Dedifferentiated amniotic fluid mesenchymal stem cell (primary cell): ENCODE data around the gene PSMG3.

Experiments
- DNase-seq: peaks from one replicate; pipeline ENCODE4 v3.0.0-alpha.2; 2016; ENCODE audit errors: extremely low spot score

The PSMG3 gene

DNA sequence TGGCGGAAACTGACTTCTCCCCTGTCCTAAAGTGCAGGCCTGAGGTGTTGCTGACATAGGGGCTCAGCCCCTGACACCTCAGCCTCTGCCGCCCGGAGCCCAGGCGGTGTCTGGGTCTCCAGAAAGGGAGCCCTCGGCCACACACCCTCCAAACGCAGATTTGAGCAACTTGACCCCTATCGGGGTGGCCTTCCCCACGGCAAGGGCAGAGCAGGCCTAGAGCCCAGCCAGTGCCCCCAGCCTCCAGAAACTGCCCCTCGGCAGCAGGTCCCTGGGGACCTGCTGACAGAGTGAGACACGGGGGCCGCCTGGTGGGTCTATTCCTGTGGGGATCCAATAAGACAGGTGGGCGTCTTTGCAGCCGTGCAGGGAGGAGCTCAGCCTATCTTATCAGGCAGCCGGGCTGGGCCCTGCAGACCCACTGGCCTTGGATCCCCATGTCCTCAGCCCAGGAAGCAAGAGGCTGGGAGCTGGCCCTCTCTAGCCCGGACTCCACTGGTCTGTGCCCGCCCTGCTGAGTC is 24.9 kb downstream of the PSMG3 start:
- no peak for DNase-seq

DNA sequence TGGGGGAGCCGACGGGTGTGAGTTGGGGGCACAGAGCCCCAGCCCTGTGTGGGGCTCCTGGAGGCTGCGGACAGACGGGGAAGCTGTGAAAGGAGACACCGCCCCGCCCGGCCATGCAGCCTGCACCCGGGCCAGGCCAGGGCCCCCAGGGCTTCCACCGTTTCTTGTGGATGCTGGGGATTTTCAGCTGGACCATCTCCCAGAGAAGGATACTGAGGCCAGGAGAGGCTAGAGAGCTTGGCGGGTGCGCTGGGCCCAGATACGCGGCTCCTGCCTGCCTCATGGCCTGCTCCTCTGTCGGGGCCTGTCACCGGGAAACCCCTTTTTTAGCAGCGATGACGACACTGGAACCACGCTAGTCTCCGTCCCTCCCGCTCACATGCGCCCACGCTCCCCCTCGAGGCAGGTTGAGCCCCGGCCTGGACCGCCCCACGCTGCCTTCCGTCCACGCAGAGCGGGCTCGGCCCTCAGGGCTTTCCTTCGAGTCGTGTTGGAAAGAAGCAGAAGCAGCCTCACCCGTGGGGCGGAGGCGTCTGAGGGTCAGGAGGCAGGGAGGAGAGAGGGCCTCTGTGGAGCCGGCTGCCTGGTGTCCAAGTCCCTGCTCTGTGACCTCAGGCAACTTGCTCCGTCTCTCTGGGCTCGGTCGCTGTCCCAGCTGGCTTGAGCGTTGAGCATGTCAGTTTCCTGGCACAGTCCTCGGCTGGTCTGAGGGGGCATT is 25.5 kb downstream of the PSMG3 start:
- no peak for DNase-seq

DNA sequence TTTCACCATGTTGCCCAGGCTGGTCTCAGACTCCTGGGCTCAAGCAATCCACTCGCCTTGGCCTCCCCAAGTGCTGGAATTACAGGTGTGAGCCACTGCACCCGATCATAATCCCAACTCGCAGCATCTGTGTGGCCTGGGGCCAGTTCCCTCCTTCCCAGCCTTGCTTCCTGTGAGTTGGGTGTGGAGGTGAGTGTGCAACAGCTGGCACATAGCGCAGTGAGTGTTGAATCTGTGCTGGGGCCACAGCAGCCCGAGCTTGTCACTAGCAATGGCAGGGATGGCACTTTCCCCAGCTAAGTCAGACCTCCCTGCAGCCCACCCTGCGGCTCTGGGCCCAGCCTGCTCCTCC is 26.0 kb downstream of the PSMG3 start:
- DNase-seq: no peak

DNA sequence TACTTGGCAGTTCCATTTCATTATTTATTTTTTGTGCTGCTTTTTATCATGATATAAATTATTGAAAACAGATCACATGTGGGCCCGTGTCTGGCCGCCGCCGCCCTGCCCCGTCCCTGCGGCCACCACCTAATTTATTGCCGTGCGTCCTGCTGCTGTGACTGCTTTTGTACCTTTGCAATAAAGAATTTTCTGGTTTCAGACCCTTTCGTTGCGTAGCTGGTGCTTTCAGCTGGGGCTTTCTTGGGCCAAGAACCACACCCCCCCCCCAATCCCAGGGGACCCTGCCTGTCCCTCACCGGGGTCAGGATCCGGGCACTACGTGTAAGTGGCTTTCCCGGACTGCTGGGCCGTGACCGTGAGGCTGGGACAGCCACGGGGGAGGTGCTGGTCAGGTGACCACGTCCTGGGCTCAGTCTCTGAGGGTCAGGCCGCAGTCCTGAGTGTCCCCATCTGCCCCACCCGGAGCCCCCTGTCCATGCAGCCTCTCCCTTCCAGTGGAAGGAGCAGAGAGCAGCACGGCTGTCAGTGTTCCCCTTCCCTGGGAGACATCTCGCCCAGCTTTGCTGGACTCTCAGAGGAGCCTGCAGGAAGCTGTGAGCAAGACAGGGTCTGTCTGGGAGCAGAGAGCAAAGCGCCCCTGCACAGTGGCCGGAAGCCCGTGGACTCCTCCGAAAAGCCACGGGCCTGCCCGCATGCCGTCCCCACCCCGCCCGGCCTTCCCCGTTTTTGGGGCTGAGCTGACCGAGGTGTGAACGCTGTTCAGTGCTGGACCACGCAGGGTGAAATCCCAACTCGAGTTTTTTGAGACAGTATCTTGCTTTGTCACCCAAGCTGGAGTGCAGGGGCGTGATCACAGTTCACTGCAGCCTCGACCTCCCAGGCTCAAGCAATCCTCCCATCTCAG is 26.7 kb downstream of the PSMG3 start:
- DNase-seq: no peak

DNA sequence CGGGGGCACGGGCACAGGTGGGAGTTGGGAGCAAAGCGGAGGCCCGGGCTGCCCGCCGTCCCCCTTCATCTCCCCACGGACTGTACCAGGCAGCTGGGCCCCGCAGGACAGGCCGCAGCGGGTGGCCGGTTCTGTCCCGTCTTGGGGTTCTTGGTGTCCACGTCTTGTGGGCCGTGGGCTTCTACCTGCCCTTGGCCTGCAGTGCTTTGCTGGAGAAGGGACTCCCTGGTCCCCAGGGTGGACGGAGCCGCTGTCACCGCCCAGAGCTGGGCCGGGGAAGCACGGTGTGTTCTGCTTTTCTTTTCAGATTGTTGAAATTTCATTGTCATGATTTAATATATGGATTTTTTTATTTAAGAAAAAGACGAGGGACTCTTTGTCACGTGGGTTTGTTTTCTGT is 27.5 kb downstream of the PSMG3 start:
- DNase-seq: no peak

DNA sequence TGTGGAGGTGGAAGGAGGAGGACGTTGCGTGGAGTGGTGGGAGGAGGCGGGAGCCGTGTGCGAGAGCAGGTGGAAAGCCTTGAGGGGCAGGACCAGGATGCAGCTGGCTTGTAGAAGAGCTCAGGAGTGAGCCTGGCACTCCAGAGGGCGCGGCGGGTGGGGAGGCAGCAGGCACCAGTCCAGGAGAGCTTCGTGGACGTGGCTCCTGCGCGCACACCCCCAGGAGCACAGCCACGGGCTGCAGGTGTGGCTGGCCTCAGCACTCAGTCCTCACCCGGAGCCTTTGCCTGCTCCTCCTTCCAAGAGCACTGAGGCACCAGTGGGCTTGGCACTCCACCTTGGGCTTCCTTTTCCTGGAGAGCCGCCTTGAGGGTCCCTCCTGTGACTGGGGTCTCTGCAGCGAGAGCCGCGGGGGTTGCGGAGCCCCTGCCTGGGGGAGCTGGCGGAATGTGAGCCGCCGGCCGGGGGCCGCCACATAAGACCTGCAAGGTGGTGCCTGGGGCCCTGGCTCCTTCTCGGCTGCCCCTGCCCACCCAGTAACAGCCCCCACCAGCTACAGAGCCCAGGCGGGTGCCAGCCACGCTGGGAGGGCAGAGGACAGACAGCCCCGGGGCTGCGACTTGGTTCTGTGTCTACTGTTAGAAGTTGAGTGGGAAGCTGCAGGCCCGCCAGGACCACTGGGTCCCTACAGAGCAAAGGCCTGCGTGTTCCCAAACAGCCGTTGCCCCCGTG is 28.2 kb downstream of the PSMG3 start:
- no peak for DNase-seq

DNA sequence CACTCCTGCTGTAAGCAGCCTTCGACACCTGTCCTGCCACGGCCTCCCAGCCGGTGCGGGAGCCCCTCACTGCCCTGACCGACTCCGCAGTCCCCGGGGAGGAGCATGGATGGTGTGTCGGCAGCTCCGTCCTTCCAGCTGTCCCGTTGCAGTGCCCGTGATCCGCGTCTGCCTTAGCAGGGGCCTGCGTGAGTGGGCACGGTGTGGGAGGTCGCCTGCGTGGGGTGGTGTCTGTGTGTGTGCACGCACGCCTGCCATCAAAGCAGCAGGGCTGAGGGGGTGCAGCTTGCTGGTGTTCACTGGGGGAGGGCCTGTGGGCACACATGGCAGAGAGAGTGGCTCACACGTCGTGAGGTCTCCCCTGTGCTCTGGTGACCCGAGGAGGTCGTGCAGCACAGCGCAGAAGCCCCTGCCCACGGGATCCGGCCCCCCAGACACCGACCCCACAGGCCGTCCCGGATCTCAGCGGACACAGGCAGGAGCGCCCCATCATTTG is 29.0 kb downstream of the PSMG3 start:
- DNase-seq: no peak

DNA sequence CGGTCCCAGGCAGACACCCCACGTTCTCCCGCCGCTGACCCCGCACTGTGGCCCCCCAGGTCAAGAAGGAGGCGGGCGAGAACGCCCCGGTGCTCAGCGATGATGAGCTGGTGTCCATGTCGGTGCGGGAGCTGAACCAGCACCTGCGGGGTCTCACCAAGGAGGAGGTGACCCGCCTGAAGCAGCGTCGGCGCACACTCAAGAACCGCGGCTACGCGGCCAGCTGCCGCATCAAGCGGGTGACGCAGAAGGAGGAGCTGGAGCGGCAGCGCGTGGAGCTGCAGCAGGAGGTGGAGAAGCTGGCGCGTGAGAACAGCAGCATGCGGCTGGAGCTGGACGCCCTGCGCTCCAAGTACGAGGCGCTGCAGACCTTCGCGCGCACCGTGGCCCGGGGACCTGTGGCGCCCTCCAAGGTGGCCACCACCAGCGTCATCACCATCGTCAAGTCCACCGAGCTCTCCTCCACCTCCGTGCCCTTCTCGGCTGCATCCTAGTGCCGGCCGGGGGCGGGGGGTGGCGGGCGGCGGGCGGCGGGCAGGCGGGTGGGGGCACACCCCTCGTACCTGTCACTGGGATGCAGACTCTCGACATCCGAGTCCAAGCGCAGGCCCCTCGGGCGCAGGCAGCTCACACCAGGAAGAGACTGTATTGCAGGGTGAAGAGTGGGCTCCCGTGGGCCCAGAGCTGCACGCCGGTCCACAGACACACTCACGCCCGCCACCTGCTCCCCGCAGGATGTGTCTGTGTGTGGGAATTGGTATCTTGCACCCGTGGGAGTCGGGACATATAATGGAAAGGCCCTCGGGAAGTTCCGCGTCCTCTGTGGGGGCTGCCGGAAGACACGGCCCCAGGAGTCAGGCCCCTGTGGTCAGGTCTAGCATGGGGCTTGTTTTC is 29.7 kb downstream of the PSMG3 start:
- DNase-seq: no peak

DNA sequence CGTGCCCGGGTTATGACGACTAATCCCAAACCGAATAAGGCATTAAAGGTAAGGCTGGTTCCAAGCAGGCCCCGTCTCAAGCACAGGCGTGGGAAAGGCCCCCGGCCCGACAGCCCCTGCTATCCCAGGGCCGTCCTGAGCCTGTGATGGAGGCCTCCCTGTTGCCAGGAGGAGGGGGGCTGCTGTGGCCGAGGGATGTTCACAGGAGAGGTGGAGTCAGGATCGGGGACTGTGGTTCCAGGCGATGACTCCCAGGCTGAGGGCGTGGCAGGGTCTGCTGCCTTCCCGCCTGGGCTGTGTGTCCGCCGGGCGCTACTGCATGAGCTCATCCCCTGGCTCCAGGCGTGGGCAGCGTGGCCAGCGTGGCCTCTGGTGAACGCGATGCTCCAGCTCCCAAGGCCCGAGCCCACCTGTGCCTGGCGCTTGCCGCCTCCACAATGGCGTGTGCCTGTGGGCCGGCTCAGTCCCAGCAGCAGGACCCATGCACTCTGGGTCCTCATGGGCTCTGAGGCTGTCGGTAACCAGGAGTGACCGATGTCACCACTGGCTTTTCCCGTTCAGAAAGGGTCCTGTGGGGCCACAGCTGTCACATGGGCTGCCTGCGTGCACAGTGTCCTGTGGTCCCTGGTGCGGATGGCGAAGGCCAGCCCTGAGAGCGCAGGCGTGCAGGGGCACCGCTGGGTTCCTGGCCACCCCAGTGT is 30.5 kb downstream of the PSMG3 start:
- DNase-seq: no peak

DNA sequence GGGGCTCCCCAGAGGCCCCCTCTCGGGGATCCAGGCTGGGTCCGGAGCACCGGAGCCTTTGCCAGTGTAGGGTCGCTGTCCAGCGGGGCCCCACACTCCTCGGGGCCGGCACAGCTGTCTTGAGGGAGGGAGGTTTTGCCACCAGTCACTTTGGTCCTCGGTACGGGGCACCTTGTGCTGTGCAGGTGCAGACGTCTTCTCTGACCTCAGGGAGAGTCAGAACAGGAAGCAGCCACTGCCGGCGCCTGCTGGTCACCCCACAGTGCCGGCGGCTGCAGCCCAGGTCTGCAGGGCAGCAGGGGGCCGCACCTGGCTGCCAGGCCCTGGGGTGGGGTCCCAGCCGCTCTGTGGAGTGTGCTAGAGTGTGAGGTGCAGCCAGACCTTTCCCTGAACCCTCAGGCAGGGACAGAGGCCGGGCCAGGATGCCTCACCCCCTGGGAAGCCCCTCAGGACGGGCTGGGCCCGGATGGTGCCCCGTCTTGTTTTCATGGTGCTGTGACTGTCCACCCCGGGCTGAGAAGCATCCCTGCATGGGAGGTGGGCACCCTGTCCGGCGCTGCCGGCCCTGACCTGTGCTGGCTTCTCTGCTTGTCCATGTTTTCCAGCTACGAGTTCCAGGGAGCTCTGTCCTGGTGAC is 31.2 kb downstream of the PSMG3 start:
- DNase-seq: no peak

DNA sequence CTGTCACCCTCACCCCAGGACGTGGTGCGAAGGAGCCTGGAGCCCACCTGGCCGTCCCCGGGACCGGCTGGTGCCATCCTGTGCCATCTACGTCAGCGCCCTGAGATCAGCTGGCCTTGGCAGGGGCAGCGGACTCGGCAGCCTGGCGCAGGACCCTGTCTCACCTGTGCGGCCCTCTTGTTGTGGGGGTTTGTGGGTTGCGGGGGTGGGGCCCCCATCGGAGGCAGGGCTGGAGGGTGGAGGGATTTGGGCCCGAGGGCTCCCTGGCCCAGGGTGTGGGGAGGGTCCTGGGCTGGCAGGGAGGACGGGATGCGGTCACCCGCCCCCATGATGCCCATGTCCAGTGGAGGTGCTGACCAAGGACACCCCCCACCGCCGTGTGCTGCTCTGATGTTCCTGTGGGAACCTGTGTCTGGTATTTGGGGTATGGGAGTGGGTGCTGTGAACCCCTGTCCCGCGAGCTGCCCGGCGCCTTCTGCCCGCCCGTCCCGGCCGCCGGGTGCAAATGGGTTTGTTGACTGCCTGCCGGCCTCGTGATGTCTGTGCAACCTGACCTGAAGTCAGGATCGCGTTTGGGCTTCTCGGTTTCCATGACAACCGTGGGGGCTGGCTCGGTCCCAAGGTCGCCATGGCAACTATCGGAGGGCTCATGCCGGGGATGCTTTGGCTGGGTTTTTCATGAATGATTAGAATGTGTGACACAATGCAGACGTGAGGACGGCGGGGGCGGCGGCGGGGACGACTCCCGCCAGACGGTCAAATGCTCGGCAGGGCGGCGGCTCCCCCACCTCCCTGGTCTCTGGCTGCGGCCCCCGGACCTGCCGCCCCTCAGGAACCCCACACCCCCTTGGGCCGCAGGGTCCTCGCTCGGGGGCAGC is 32.1 kb downstream of the PSMG3 start:
- DNase-seq: peak; percentile 85

DNA sequence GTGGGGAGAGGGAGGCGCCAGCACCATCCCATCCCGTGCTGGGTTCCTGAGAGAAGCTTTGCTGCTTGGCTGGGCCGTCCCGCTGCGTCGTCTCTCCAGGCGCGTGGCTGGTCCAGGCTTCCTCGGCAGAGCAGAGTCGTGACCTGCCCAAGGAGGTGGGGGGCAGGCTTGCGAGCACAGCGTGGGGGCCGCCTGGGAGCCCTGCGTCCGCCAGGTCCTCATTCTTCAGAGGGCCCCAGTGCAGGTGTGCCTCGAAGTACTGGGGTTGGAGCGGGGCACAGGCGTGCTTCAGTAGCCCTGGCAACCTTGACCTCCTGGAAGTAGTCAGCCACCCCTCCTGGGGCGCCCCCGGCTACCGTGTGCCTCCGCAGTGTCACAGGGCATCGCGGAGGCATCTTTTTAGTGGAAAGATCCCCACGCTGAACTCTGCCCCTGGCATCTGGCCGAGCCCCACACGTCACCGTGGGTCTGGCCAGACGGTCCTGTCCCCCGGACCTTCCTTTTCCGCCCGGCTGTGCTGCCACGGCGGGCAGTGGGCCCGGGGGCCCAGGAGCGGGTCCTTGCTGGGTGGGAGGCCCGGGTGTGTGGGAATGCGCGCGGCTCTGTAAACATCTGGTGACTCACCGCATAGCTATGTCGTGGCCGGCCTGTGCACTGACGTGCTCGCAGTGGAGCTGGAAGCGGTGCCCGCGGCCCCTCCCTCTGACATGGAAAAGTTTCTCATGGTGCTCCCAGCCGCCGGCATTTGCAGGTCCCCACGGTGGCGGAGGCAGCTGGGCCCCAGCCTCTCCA is 32.9 kb downstream of the PSMG3 start:
- peak; percentile 98 for DNase-seq

DNA sequence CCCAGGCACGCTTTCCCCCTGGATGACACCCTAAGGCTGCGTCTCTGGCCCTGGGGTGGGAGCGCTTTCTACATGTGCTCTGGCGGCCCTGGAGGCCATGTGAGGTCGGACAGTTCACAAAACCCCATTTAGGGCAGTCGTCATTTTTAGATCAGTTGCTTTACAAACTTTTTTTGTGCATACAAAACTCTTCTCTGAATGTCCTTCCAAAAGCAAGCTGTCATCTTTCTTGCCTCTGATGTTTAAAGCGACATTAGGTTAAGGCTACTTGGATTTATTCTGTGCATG is 33.4 kb downstream of the PSMG3 start:
- no peak for DNase-seq

DNA sequence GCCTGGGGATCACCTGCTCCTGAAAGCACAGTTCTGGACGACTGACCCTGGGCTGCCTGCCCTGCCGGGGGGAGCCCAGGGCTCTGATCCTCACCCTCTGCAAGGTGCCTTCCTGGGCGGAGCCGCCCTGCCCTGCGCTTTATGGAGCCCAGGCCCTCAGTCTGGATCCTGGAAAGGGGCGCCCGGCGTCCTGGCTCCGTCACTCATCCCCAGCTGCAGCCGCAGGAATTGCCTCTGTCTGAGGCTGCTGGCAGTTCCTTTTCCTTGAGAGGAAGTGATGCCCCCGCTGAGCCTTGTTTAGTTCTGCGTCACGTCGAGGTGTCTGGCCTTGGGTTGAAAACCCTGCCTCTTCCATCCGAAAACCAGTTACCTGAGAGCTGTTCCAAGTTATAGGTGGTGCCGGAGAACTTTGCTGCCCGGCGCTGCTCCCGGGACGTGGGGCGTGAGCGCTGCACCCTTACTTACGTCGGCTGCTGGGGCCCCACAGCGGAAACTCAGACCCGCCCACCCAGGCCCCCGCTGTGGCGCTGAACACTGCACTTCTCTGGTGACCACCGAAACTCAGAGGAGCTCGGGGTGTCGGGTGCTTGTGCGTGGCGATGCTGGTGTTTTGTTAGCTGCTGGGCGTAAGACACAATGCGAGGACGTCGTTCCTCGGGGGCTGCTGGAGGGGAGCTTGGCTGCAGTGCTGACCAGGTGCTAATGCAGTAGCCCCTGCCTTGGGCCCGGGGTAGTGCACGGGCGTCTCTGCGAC is 34.0 kb downstream of the PSMG3 start:
- DNase-seq: no peak

DNA sequence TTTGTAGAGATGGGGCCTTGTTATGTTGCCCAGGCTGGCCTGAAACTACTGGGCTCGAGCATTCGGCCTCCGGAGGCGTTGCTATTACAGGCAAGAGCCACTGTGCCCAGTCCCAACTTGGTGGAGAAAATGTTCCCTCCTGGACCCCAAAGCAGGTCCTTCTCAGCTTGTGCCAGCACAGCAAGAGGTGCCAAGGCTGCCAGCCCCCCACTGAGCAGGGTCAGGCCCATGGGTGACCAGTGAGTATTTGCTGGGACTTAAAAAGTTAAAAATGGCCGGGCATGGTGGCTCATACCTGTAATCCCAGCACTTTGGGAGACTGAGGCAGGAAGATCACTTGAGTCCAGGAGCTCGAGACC is 34.8 kb downstream of the PSMG3 start:
- DNase-seq: no peak

DNA sequence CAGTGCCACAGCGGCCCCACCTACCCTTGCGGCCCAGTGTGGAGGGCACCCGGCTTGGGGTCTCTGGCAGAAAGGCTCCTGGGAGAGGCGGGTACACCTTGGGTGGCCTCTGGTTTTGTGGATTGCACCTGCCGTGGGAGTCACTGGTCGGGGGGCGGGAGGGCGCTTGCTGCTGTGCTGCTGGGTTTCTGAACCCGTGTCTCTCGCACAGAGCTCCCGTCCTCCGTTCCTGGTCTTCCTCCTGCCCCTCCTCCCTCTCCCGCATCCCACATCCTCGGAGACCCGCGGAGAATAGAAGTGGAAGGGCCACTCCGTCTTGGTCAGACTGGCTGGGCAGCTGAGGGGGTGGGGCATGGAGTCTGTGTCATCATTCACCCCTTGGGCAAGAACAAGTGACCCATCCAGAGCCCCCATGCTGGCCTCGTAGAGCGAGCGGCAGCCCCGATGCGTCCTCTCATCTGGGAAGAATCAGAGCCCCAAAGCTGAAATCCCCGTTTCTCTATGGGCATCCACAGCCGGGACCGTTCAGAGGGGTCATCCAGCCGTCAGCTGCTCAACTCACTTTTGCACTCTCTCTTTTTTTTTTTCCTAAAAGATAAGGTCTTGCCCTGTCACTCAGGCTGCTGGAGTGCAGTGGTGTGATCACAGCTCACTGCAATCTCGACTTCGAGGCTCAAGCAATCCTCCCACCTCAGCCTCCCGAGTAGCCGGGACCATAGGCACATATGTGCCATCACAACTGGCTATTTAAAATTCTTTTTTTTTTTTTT is 35.3 kb downstream of the PSMG3 start:
- DNase-seq: no peak
